ENCODE results near the gene KRT10. TPM values are rescaled to one million over a fixed set of nuclear protein-coding genes. Genes with fewer than 3 reads are reported as not detected.
A peak's percentile ranks its signal among the peaks of the same experiment; 100 is the strongest.

KRT10 gene
- total and polyA plus RNA-seq, 12 donors = 0.35 to 58.4 (median 29.4) TPM

- Histone ChIP-seq H3K27me3 (peaks cover 6% of the 10 kb centered on the region), H3K4me3 (no peak overlapping the region), H3K4me1 (replicated peaks in 1 of 2) (no peaks in the 10 kb centered on the region), H3K36me3 (replicated peaks in 1 of 2) (no peaks in the 10 kb centered on the region), H3K27ac (no peak overlapping the region), H3K9me3 (replicated peaks in 1 of 3) (no peaks in the 10 kb centered on the region)
- TF ChIP-seq POLR2A (IDR thresholded peaks at IDR 0.05) = no peak
- TF ChIP-seq CTCF (IDR thresholded peaks at IDR 0.05) = no peak
- DNase-seq = no peak
- intact Hi-C loops (cut with DNase I) = loop anchor here (5.0 to 10.0 kb wide), 2 partner anchors 174 to 176 kb away; no protein-coding TSS in a partner anchor
- 81 to 89% (median 84%) methylated on average over 1 of the region's 1 CpG for WGBS, 4 donors
Measured at GRCh38 chr17:40791111-40791510, 31.3 kb downstream of the KRT10 start.

DNA sequence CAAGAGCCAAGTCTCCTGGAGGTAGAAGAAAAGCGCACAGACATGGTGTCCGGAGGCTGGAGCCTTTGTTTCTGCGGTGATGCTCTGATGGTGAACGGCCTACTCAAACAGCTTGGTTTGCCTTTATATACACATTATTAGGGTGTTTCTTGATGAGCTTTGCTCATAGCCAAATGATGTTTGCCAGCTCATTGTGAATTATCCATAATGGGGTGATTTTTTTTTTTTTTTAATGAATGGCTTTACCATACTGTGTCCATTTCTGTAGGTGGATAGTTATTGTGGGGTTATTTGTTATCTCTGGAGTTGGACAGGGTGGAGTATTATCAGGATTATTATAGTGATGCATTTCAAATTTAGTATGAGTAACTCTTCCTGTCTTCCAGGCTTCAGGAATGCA lies 40.0 kb downstream of the KRT10 start, which contains the start of gene KRT27:
TSS of gene KRT27 (minus strand) at position 101 of the 400 bp plus-strand sequence. CDS start at position 44, 57 bp downstream.
- no peaks in the 10 kb centered on the region for H3K4me1 ChIP-seq (replicated peaks in 1 of 2)
- H3K27ac ChIP-seq = no peak within 1 kb of the TSS
- H3K36me3 ChIP-seq (replicated peaks in 1 of 2) = no peaks in the 10 kb centered on the region
- H3K9me3 ChIP-seq (replicated peaks in 1 of 3) = no peaks in the 10 kb centered on the region
- TF ChIP-seq POLR2A (IDR thresholded peaks at IDR 0.05) = no peak
- TF ChIP-seq CTCF (IDR thresholded peaks at IDR 0.05) = no peak
- DNase-seq = no peak
- WGBS, 4 donors = 86 to 100% (median 93%) methylated on average over 4 of the region's 4 CpGs
- peaks cover 20% of the 10 kb centered on the region for H3K27me3 ChIP-seq
- H3K4me3 ChIP-seq = no peak within 1 kb of the TSS
- intact Hi-C loops (cut with DNase I) = no loop called here

DNA sequence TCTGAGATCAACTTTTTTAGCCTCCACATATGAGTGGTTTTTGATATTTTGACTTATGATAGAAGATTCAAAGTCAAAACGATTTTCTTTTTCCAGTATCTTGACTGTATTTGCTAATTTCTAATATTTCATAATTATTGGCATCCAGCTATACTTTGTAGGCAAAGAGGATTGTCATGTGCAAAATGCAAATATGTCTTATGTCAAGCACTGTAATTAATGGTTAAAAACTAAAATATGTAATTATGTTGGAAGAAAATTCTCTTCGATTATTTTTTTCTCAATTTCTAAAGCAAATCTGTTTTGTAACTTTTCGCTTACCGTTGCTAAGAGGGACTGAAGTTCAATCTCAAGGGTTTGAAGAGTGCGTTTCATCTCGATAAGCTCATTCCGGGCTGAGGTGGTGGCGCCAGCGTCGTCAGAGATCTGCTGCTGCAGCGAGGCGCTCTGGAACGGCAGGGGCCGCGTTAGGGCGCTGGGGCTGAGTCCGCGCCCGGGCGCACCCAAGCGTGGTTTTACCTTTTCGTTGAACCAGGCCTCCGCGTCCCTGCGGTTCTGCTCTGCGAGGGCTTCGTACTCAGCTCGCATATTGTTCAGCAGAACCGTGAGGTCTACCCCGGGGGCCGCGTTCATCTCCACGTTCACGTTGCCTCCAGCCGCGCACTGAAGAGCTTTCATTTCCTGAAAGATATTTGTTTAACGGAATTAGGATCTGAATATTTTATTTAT lies 43.1 kb downstream of the KRT10 start:
- no peaks in the 10 kb centered on the region for H3K4me1 ChIP-seq (replicated peaks in 1 of 2)
- no peak for TF ChIP-seq CTCF (IDR thresholded peaks at IDR 0.05)
- no peak for TF ChIP-seq POLR2A (IDR thresholded peaks at IDR 0.05)
- H3K27ac ChIP-seq = no peak overlapping the region
- WGBS, 4 donors = 21 to 39% (median 29%) methylated on average over 32 to 37 of the region's 37 CpGs
- intact Hi-C loops (cut with DNase I) = no loop called here
- no peak for DNase-seq
- no peaks in the 10 kb centered on the region for H3K36me3 ChIP-seq (replicated peaks in 1 of 2)
- H3K27me3 ChIP-seq = peaks cover 26% of the 10 kb centered on the region
- H3K4me3 ChIP-seq = peak overlapping the region in 1 of 4 donors; percentile 10
- H3K9me3 ChIP-seq (replicated peaks in 1 of 3) = no peaks in the 10 kb centered on the region

DNA sequence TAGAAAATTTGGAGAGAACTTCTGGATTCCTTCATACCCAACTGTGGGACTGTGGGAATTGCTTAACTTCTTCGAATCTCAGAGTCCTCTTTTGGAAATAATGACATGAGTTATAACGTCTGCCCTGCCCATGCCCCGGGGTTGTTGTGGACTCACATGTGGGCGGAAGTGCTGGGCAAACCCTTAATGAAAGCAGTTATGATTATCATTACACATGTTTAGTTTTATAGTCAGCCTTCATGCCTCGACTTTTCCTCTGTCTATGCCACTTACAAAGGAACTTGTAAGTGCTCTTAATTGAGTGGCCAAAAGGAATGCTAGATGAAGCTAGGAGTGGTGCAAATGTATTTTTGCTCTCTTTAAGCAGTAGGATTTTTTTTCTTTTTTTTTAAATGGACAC lies 44.0 kb downstream of the KRT10 start:
- Histone ChIP-seq H3K4me3 (no peak overlapping the region), H3K4me1 (replicated peaks in 1 of 2) (no peaks in the 10 kb centered on the region), H3K9me3 (replicated peaks in 1 of 3) (no peaks in the 10 kb centered on the region), H3K36me3 (replicated peaks in 1 of 2) (no peaks in the 10 kb centered on the region), H3K27me3 (peaks cover 26% of the 10 kb centered on the region), H3K27ac (no peak overlapping the region)
- intact Hi-C loops (cut with DNase I) = no loop called here
- no peak for TF ChIP-seq CTCF (IDR thresholded peaks at IDR 0.05)
- no peak for TF ChIP-seq POLR2A (IDR thresholded peaks at IDR 0.05)
- WGBS, 4 donors = 60 to 73% (median 67%) methylated on average over 5 of the region's 5 CpGs
- no peak for DNase-seq
